GM18526 (cell line): ENCODE data around the gene RWDD4.

Experiments used
- POLR2A ChIP-seq: IDR thresholded peaks from 3 replicates; pipeline ENCODE4 v1.6.1; 2011; ENCODE audit not compliant: insufficient read length; ENCODE audit errors: extremely low read depth

Gene RWDD4

GRCh38 chr4:183594823-183595222 is 64.2 kb downstream of the RWDD4 start:
- no peak for TF ChIP-seq POLR2A

GRCh38 chr4:183591301-183591700 is 67.7 kb downstream of the RWDD4 start:
- TF ChIP-seq POLR2A, result no peak
